GM12872 (cell line): ENCODE data around the gene NCR3LG1.

Source experiments
- CTCF ChIP-seq: IDR thresholded peaks from 3 replicates; pipeline ENCODE4 v1.5.1; 2011; ENCODE audit warnings: low read depth, mild to moderate bottlenecking, low read length, moderate library complexity; ENCODE audit not compliant: insufficient read depth

The NCR3LG1 gene

GRCh38 chr11:17375547-17375946, 23.9 kb downstream of the NCR3LG1 start:
- TF ChIP-seq CTCF: no peak

DNA sequence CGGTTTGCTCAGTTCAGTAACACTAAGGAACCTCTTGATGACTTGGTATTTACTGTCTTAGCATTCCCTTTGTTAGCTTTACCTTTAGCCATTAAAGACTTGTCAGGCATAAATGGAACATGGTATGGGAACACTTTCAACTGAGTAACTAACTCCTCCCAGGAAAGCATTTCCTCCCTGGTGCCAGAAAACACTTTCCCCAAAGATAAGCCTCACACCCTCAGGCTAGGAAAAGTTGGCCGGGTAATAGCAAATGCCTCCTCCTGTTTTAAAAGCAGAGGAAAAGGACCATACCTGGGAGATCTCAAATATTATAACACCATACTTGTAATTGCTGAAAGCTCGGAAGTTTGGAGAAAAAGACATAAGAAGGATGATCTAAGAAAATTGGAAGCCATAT, 24.9 kb downstream of the NCR3LG1 start:
- TF ChIP-seq CTCF: no peak

GRCh38 chr11:17378655-17379054, 27.1 kb downstream of the NCR3LG1 start:
- no peak for TF ChIP-seq CTCF

GRCh38 chr11:17379383-17380180, 28.0 kb downstream of the NCR3LG1 start:
- no peak for TF ChIP-seq CTCF

DNA sequence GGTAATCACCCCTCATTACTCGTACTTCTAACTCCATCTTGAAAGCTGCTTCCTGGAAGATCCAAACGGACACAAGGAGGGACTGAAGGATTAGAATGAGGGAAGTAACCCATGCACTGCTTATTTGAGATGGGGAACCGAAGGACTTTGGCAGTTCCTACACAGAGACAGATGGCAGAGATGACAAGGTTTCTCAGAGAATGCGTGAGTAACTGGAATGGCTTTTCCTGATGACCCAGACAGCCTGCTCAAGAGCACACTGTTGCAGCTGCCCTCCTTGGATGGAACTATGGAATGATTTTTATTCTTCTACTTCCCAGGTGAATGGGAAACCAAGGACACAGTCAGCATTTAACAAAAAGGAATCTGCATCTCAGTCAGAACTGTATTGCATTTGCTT, 29.6 kb downstream of the NCR3LG1 start:
- no peak for TF ChIP-seq CTCF

- no peak for TF ChIP-seq CTCF
These were observed 30.6 kb downstream of the NCR3LG1 start for GRCh38 chr11:17382046-17382728.

- no peak for TF ChIP-seq CTCF
These were observed 31.9 kb downstream of the NCR3LG1 start for GRCh38 chr11:17383461-17383860.
